GM21390 (cell line): ENCODE data around the gene HSD11B1L.
A peak's percentile ranks its signal among the peaks of the same experiment; 100 is the strongest.

ENCODE experiments used
- ATAC-seq: cut with Tn5 transposase; IDR thresholded peaks from one replicate; pipeline ENCODE4 v1.9.1; 2021; ENCODE audit not compliant: unreplicated experiment

HSD11B1L gene, protein sequence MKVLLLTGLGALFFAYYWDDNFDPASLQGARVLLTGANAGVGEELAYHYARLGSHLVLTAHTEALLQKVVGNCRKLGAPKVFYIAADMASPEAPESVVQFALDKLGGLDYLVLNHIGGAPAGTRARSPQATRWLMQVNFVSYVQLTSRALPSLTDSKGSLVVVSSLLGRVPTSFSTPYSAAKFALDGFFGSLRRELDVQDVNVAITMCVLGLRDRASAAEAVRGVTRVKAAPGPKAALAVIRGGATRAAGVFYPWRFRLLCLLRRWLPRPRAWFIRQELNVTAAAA

DNA sequence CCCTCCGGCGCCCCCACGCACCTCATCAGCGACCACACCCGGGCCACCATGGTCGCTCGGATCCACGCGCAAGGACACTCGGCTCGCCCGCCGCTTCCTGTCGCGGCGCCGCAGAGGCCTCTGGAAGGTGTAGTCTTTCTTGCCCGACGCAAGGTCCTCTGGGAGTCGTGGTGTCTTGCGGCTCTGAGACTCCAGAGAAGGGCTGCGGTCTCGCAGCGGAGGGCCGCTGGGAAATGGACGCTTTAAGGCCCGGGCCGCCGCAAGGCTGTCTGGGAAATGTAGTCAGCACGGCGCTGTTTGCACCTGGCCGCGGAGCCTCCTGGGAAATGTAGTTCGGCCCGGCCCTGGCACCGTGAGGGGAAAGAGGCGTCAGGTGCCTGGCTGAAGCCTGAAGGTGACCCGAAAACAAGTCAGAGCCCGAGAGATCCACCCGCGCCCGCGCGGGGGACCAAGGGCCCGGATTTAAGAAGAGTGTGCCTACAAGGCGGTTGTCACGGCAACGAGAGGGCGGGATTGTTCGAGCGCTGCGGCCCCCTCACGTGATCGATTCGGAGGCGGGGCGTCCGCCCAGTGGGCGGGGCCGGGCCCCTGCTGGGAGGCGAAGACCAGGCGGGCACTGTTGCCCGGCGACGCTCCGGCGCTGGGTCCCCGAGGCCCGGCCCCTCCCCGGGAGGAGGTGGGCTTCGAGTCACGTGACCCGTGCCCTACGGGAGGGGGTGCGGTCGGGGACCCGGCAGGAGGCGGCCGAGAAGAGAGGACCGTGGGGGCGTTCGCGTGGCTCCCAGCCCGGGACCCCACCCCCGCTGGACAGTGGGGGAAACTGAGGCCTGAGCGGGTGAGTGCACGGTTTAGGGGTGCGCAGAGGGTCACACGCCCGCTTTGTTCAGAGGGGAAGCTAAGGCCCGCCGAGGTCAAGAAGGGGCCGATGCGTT lies at the start of gene HSD11B1L, which contains the start of gene MICOS13:
Gene HSD11B1L (plus strand): TSS at position 591 of the 932 bp plus-strand sequence. CDS start 3,806 bp downstream, outside the sequence.
Gene MICOS13 (minus strand): TSS at position 80 of the 932 bp plus-strand sequence. CDS start 30 bp downstream, at position 50.
- ATAC-seq: peak; percentile 84

GRCh38 chr19:5631567-5632240 lies 49.1 kb upstream of the HSD11B1L start:
- ATAC-seq: no peak

DNA sequence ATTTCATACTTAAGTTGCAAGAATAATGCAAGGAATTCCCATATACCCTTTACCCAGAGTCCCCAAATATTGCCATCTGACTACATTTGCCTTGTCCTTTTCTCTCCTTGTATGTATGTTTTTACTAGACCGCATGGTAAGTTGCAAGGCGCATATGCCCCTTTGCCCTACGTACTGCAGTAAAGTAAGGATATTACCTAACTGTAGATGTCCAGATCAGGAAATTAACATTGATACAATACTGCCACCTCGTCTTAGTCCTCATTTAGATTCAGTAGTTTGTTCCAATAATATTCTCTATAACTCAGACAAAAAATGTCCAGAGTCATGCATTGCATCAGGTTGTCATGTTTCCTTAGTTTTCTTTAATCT lies 48.6 kb upstream of the HSD11B1L start:
- ATAC-seq: no peak

GRCh38 chr19:5632657-5633056 lies 48.2 kb upstream of the HSD11B1L start:
- ATAC-seq: no peak

GRCh38 chr19:5635427-5635826 lies 45.4 kb upstream of the HSD11B1L start:
- ATAC-seq: no peak

- no peak for ATAC-seq
Measured at GRCh38 chr19:5637971-5638370, 42.9 kb upstream of the HSD11B1L start.

DNA sequence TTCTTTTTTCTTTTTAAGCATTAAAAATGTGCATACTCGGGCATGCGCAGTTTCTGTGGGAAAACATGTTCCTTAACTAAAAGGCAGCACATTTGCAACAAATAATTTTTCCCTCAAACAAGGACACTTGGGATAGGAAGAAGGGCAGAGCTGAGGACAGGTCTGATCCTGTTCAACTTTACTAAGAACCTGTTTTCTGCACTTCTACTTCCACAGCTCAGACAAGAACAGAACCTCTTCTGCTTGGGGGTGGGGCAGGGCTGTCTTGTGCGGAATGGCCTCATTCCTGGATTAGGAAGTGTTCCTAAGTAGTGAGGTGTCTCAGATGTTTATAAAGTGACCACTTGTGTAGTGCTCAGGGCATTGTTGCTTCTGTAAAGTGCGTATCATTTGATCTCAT lies 39.7 kb upstream of the HSD11B1L start:
- no peak for ATAC-seq

DNA sequence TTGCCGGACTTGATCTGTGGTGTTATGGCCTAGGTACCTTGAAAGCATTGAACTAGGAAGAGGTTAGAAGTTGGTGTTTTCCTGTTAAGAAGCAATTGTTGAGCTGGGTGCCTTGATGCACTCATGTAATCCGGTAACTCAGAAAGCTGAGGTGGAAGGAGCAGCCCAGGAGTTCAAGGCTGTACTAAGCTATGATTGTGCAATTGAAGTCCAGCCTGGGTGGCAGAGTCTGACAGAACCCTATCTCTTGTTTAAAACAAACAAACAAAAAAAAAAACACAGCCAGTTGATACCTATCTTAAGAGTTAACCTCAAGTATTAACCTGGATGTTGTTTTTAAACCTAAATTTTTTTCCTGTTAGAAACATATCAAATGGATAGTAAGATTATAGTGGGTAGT lies 38.6 kb upstream of the HSD11B1L start:
- no peak for ATAC-seq

DNA sequence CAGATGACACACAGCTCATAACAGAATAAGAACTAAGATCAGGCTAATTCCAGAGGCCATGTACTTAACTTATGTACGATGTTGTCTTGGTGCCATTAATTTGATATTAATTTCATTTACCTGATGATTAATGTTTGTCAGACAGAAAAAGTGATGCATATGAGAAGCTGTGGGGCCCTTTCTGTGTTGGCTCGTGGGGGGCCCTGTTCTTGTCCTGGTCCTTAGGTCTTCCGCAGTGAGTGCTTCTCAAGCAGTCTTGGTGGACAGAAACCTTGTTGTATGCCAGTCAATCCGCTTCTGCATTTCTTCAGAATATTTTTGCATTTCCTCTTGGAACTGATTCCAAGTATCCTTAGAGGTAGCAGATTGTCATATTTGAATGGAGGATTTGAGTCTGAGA lies 37.8 kb upstream of the HSD11B1L start:
- no peak for ATAC-seq

DNA sequence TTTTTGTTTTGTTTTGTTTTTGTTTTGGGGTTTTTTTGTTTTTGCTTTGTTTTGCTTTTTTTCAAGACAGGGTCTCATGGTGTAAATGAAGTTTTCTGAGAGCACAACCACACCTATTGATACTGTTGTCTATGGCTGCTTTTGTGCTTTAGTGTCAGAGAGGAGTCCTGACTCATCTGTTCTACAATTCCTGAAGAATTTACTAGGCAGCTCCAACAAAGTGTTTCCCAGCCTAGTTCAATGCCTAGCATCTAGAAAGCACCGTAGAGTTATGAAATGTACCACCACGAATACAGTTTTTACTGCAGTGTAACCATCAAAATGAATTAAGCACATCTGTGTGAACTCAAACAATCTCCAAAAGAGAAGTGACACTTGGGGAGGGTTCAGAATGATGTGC lies 36.8 kb upstream of the HSD11B1L start:
- no peak for ATAC-seq

GRCh38 chr19:5645409-5645808 lies 35.4 kb upstream of the HSD11B1L start:
- ATAC-seq: no peak

DNA sequence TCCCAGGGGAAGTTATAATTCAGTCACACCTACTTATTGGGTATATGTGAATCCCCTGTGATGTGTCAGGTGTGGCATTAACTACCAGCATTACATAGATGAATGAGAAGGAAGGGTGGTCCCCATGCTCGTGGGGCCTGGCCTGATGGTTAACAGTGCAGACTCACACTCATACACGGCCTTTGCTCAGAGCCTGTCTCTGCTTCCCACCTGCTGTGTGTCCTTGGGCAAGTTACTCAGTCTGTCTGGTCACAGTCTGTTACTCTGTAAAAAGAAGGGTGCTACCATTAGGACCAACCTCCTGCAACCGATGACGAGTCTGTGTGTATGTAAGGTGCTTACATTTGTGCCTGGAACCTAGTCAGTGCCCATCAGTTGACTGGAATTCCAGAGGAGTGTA lies 34.1 kb upstream of the HSD11B1L start:
- ATAC-seq: no peak

DNA sequence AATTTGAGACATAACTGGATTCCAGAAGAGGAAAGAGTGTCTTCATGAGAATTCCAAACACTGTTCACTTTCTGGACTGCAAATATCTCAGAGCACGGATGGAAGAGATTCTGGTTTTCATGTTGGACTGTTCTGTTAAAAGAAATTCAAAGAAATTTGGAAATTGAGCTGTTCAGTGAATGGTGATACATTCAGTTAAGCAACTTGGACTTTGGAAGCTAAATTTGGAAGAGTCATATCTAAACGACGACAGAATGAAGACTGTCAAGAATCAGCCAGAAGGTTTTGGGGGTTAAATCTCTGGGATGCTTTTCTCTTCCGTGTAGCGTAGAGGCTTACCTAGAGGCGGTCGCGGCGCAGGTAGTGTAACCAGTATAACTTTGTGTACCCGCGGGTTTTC lies 32.4 kb upstream of the HSD11B1L start:
- ATAC-seq: no peak

DNA sequence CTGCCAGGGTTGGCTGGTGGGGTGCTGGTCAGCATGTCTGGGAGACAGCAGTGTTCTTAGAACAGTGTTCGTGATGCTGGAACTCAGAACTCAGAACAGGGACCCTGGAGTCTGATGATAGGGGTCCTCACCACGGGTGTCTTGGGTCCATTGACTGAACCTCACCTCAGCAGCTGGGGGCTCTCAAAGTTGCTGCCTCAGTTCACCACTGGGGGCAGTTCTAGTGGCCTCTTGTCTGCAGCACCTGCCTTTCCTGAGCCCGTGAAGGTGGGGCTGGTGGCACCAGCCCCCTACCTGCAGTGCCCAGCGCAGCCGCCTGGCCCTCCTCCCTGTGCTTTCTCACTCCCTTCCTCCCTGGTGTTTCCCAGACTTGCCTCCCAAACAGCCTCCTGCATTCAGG lies 29.5 kb upstream of the HSD11B1L start:
- no peak for ATAC-seq

DNA sequence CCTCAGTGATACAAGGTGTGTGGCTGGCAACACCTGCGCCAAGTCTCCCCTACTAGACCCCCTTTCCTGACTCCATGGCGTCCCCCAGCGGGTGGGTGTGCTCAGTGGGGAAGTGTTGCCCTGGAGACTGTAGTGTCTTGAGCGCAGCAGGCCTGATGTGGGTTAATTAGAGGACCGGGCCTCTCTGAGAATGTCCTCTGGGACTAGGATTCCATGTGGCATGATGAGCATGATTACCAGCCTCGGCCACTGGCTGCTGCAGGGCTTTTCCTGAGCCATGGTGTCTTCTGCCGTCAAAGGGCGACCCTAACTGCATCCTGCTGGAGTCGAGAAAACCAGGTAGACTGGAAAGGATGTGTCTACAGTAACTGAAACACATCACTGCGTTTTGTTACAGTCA lies 28.6 kb upstream of the HSD11B1L start:
- ATAC-seq: no peak

GRCh38 chr19:5654931-5655330 lies 25.9 kb upstream of the HSD11B1L start:
- no peak for ATAC-seq

DNA sequence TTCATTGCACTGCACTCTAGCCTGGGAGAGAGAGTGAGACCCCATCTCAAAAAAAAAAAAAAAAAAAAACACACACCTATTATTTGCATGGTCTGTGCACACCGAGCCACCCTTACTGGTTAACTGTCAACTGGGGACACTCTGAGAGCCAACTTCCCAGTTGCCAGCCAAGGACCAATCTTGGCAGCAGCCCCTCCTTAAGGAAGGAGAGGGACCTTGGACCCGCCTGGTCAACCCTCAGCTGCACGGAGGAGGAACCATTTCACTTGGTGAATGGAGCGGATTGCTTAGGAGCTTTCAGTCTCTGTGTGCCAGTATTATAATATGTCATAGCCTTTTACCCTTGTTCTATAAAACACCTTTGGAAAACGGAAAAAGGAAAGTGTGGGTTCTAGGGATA lies 25.4 kb upstream of the HSD11B1L start:
- no peak for ATAC-seq

- ATAC-seq: no peak
Measured at GRCh38 chr19:5661483-5661882, 19.3 kb upstream of the HSD11B1L start.

DNA sequence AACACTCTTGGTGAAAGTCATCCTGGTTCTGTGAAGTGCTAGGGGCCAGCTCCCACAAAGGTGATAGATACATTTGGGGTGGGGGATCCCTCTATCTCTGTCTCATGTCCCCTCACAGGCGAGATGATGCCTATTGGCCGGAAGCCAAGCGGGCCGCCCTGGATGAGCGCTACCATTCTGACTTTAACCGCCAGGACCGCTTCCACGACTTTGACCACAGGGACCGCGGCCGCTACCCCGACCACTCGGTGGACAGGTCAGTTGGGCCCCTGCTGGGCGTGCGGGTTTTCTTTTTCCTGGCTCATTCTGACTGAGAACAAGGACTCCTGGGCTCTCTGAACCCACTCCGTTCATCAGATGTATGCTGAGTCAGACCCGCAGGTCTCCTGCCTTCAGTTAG lies 16.9 kb upstream of the HSD11B1L start:
- no peak for ATAC-seq

GRCh38 chr19:5664515-5664914 lies 16.3 kb upstream of the HSD11B1L start:
- ATAC-seq: no peak

GRCh38 chr19:5665781-5666513 lies 14.9 kb upstream of the HSD11B1L start:
- ATAC-seq: no peak
